Brain microvascular endothelial cell (primary cell): ENCODE results near the gene ARRB1.

ENCODE experiments used
- DNase-seq: peaks from one replicate; pipeline ENCODE4 v3.0.0-alpha.2; 2020
- H3K27ac ChIP-seq: fragments of 250-450 bp; sonication (Bioruptor Pico); 2 replicates; pipeline ENCODE4 v1.5.1; 2020; ENCODE audit warnings: mild to moderate bottlenecking, moderate library complexity
- H3K27me3 ChIP-seq: fragments of 250-450 bp; sonication (Bioruptor Pico); replicated peaks from 2 replicates; pipeline ENCODE4 v1.5.1; 2020; ENCODE audit warnings: mild to moderate bottlenecking
- H3K36me3 ChIP-seq: fragments of 250-450 bp; sonication (Bioruptor Pico); replicated peaks from 2 replicates; pipeline ENCODE4 v1.5.1; 2020; ENCODE audit warnings: mild to moderate bottlenecking
- H3K4me3 ChIP-seq: 2 replicates; pipeline ENCODE4 v1.5.1; 2011; ENCODE audit warnings: low read depth, mild to moderate bottlenecking, control low read depth, low read length, moderate library complexity
- in situ Hi-C: cut with HindIII; loops from 2 replicates; pipeline ENCODE4 v1.10.0; 2017; ENCODE audit warnings: low sequenced_read_pairs, low pct_ligation_motif_present
- TF ChIP-seq, protein P1 (sequence below): IDR thresholded peaks from 2 replicates; pipeline ENCODE4 v1.5.1; 2011; ENCODE audit warnings: low read depth, mild to moderate bottlenecking, moderate library complexity, low read length, control low read depth, inconsistent platforms; ENCODE audit errors: missing control alignments

ARRB1 gene

GRCh38 chr11:75289511-75289760, 62.0 kb downstream of the ARRB1 start:
- TF ChIP-seq, protein P1, sequence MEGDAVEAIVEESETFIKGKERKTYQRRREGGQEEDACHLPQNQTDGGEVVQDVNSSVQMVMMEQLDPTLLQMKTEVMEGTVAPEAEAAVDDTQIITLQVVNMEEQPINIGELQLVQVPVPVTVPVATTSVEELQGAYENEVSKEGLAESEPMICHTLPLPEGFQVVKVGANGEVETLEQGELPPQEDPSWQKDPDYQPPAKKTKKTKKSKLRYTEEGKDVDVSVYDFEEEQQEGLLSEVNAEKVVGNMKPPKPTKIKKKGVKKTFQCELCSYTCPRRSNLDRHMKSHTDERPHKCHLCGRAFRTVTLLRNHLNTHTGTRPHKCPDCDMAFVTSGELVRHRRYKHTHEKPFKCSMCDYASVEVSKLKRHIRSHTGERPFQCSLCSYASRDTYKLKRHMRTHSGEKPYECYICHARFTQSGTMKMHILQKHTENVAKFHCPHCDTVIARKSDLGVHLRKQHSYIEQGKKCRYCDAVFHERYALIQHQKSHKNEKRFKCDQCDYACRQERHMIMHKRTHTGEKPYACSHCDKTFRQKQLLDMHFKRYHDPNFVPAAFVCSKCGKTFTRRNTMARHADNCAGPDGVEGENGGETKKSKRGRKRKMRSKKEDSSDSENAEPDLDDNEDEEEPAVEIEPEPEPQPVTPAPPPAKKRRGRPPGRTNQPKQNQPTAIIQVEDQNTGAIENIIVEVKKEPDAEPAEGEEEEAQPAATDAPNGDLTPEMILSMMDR: no peak
- H3K36me3 ChIP-seq: no peaks in the 10 kb centered on the region
- DNase-seq: no peak
- in situ Hi-C loops: no loop called here
- H3K27ac ChIP-seq: no peak overlapping the region
- H3K27me3 ChIP-seq: no peaks in the 10 kb centered on the region
- H3K4me3 ChIP-seq: no peak overlapping the region

- Histone ChIP-seq H3K27ac (no peak overlapping the region), H3K27me3 (no peaks in the 10 kb centered on the region), H3K36me3 (no peaks in the 10 kb centered on the region), H3K4me3 (no peak overlapping the region)
- no peak for DNase-seq
- in situ Hi-C loops: no loop called here
- TF ChIP-seq, protein P1: no peak
These were observed 63.9 kb downstream of the ARRB1 start for GRCh38 chr11:75287579-75287978.

GRCh38 chr11:75286826-75287465, 64.5 kb downstream of the ARRB1 start:
- DNase-seq: peak; percentile 34
- TF ChIP-seq, protein P1: no peak
- in situ Hi-C loops: no loop called here
- Histone ChIP-seq H3K36me3 (no peaks in the 10 kb centered on the region), H3K27ac (no peak overlapping the region), H3K27me3 (no peaks in the 10 kb centered on the region), H3K4me3 (no peak overlapping the region)

DNA sequence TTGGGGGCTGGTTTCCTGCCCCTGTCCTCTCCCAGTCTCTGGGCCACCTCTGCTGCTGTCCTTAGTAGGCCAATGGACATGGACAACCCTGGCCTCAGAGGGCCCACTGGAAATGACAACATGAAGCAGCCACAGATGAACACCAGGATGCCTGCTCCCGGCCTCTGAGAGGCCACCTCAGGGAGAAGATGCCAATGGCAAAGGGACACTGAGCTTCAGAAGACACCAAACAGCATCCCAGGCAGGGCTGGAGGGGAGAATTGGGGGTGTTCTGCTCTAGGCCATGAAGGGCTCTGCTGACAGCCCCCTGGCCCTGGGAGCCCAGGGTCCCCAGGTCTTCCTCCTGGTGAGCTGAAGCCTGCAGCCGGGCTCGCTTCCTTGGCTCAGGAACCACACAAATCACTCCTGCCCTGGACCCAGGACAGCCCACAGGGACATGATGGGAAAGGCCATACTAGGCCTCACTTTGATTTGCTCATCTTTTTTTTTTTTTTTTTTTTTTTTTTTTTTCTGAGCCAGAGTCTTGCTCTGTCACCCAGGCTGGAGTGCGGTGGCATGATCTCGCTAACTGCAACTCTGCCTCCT, 65.6 kb downstream of the ARRB1 start:
- TF ChIP-seq, protein P1: no peak
- in situ Hi-C loops: no loop called here
- Histone ChIP-seq H3K27ac (no peak overlapping the region), H3K27me3 (no peaks in the 10 kb centered on the region), H3K36me3 (no peaks in the 10 kb centered on the region), H3K4me3 (no peak overlapping the region)
- DNase-seq: no peak

DNA sequence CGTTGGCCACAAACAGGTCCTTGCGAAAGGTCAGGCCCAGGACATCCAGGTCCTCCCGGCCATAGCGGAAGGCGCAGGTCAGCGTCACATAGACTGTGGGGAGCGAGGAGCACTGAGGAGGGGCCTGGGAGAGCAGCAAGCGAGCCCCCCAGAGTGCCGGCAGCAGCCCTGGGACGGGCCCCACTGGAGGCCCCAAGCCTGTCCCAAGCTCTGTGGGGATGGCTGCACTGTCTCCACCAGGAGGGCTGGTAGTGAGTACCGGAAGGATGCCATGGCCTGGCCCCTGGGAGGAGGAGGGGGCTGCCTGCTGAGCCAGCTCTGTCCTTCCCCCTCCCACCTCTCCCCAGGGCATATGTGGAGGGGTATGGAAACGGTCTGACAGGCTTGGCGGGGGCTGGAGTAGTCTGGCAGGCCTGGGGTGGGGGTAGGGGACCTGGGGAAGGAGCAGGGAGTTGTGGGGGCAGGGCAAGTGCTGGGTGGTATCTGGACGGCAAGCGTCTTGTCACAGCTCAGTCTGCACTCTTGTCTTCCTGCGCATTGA, 68.0 kb downstream of the ARRB1 start:
- TF ChIP-seq, protein P1: no peak
- H3K27me3 ChIP-seq: no peaks in the 10 kb centered on the region
- DNase-seq: no peak
- H3K27ac ChIP-seq: no peak overlapping the region
- H3K4me3 ChIP-seq: no peak overlapping the region
- in situ Hi-C loops: no loop called here
- H3K36me3 ChIP-seq: no peaks in the 10 kb centered on the region
